NCI-H2081 treated with DMSO at 0.1 percent for 48 hours (cell line): Measurements from ENCODE around the gene SCARF2.

Source experiments
- DNase-seq: peaks from one replicate; lab custom pipeline; 2025; lab: John Stamatoyannopoulos, UW

The SCARF2 gene

GRCh38 chr22:20438678-20439492 is 1.3 kb upstream of the SCARF2 start:
- DNase-seq, result no peak

DNA sequence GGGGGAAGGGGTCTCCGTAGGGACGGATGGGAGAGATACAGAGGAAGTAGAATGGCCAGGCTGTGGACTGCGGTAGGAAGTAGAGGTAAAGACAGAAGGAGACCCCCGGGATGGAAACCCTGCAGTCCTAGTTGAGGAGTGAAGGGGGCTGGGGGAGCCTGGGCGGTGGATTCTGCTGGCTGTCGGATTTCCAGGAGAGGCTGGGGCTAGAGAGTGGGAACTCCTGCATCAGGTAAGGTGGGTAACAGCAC is 727 bp upstream of the SCARF2 start:
- DNase-seq, result no peak

- DNase-seq, result no peak
Observed at GRCh38 chr22:20436768-20437612, 635 bp downstream of the SCARF2 start.

GRCh38 chr22:20436307-20436767 is 1.3 kb downstream of the SCARF2 start:
- no peak for DNase-seq

GRCh38 chr22:20435436-20436306 is 2.0 kb downstream of the SCARF2 start:
- DNase-seq, result no peak

GRCh38 chr22:20434773-20435172 is 2.9 kb downstream of the SCARF2 start:
- DNase-seq, result no peak

- no peak for DNase-seq
Observed at GRCh38 chr22:20434264-20434751, 3.3 kb downstream of the SCARF2 start.

DNA sequence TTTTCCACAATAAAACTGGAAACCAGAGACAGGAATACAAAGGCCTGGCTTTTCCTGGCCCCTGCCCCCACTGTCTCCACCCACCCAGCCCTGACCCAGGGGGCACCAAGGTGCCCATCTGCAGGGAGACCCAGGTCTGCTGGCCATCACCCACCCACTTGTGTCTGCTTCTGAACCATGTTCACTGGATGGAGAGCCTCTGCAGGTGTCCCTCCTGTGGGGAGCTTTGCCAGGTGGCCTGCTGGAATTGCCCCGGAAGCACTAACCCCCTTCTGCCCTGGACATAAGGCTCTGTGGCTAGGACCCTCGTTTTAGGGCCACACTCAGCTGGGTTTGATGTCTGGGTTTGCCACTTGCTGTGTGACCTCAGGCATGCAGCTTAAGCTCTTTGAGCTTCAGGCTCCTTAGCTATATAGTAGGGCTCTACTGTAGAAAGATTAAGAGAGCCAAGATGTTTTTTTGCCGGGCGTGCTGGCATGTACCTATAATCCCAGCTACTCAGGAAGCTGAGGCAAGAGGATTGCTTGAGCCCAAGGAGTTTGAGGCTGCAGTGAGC is 3.9 kb downstream of the SCARF2 start:
- no peak for DNase-seq

- DNase-seq, result no peak
Observed at GRCh38 chr22:20433191-20433590, 4.4 kb downstream of the SCARF2 start.

GRCh38 chr22:20432244-20432686 is 5.4 kb downstream of the SCARF2 start:
- DNase-seq, result no peak

DNA sequence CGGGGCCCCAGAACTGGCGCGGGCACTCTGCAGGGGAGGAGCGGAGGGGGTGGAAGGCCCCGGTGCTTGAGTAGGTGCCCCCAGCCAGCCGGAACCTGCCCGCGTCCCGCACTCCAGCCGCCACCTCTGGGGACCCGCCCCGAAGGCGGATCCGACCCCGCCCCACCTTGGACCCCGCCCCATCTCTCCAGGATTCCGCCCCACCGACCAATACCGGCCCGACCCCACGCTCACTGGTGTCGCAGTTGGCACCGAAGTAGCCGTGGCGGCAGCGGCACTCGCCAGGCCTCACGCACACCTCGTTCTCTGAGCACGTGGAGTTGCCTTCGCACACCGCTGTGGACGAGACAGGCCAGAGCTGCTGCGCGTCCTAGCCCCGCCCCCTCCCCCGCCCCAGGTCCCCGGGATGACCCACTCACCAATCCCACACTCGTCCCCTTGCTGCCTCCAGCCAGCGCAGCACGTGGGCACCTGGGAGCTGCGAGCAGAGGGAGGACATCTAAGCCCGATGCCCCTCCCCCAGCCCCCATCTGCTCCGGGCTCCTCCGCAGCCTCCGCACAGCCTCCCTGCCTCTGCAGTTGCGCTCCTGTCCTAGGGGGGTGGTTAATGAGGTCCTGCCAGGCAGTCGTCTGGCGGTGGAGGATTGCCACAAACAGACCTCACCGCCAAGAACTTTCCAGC is 6.0 kb downstream of the SCARF2 start:
- no peak for DNase-seq

DNA sequence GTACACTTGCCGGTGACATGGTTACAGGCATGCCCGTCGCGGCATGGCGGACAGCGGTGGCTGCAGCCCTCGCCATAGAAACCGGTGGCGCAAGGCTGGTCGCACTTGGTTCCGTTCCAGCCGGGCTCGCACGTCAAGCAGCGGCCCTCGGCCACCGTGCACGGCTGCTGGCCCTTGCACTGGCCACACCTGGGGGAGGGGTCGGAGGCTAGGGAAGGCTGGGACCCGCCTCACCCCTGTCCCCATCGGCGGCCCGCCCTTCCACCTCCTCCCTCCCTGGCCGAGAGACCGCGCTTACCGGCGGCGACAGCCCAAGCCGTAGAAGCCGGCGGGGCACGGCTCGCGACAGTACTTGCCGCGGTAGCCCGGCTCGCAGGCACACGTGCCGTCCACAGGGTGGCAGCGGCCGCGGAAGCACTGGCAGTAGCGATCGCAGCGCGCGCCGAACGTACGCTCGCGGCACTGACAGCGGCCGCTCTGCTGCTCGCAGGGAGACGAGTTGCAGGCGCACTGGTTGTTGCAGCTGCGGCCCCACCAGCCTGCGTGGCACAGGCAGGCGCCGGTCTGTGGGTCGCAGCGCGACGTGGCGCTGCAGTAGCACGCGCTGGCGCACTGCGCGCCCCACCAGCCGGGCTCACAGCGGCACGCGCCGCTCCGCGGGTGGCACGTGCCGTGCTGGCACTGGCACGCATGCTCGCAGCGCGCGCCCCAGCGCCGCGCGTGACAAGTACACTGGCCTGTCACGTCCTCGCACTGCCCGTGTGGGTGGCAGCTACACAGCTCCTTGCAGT is 6.7 kb downstream of the SCARF2 start:
- DNase-seq, result no peak

DNA sequence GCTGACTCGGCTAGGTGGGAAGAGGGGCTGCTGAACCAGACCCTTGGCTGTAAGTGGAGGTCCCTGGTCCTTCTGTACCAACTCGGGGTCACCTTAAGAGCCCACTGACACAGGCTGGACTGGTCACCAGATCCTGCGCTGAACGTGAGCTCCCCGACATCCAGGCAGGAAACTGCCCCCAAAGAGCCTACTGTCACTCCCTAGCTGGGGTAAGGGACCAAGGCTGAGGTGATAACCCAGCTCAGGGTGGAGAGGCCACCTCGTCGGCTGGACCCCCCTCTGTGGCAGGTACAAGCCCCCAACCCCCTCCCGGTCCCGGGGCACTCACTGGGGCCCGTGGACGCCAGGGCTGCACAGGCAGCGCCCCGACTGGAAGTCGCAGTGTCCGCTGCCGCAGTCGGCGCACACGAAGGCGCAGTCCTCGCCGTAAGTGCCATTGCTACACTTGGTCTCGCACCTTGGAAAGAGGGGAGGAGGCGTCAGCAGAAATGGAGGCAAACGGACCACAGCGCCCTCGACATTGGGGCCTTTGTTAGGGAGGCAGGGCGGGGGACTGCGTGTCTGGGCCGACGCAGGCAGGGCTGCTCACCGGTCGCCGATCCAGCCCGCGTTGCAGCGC is 7.4 kb downstream of the SCARF2 start:
- no peak for DNase-seq

GRCh38 chr22:20429254-20430100 is 8.1 kb downstream of the SCARF2 start:
- DNase-seq, result no peak

DNA sequence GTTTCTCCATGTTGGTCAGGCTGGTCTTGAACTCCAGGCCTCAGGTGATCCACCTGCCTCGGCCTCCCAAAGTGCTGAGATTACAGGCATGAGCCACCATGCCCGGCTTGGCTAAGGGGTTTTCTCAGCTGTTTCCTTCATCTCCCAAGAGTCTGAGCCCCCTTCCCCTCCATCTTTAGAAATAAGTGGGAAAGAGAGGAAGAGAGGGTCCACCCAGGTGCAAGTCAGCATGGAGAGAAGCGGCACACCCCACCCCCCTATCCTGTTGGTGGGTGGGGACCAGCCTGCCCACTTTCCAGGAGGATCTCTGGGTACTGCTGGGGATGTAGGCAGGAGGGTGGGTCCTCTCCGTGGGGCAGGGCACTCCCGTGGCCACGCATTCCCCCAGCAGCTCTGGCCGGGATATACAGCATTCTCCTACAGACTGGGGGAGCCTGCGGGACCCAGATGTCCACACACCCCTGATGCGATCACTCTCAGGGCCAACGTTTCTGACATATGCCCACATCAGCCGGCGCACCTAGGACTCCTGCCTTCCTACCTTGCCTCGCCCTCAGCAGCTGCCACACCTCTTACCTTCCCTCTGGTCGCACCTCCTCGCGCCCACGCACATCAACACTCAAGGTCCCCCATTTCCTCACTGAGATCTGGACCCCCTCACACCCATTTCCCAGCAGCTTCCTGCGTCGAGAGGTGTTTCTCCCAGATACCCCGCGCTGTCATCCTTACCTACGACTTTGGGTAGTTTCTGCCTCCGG is 8.9 kb downstream of the SCARF2 start:
- DNase-seq, result no peak

- DNase-seq, result no peak
Observed at GRCh38 chr22:20427945-20428417, 9.6 kb downstream of the SCARF2 start.

DNA sequence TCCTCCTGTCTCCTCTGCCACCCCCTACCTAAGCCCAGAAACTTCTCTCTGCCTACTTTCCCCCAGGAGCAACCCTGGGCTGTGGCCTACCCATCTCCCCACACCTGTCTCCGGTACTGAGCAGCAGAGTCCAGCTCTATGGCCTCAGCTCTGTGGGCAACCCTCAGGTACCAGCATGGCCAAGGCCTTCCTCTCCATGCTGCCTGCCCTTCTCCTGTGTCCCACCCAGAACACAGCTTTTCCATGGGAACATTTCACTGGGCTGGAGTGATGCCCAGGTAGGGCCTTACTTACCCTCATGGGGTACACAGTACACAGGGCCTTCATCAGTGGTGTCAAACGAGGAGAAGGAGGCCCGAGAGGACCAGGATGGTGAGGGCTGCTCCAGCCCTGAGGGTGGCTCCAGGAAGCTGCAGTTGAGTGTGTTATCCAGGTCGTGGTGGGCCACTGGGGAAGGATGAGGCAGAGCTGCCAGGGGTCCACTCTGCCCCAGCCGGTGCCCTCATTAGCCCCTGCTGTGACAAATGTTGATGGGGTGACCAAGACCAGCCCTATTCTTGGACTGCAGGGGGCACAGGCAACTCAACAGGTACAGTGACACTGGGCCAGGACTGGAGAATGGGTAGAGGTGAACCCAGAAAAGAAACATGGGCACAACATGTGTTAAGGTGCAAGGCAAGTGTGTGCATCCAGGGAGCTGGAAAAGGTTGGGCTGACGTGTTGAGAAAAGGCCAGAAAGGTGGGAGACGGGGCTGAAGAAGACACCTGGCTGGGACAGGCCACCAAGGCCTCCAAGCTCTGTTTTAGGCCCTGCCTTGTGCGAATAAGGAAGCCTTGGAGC is 10.3 kb downstream of the SCARF2 start:
- DNase-seq, result no peak
